ENCODE measurements around the gene TMEM132C.
"Not testable (repeated sequence)": the region's sequence is repeated elsewhere in the genome, so short reads cannot be mapped to it uniquely, and the experiment has no call there.

TMEM132C gene

GRCh38 chr12:128423205-128423604, 156.2 kb downstream of the TMEM132C start:
- no peak for DNase-seq

DNA sequence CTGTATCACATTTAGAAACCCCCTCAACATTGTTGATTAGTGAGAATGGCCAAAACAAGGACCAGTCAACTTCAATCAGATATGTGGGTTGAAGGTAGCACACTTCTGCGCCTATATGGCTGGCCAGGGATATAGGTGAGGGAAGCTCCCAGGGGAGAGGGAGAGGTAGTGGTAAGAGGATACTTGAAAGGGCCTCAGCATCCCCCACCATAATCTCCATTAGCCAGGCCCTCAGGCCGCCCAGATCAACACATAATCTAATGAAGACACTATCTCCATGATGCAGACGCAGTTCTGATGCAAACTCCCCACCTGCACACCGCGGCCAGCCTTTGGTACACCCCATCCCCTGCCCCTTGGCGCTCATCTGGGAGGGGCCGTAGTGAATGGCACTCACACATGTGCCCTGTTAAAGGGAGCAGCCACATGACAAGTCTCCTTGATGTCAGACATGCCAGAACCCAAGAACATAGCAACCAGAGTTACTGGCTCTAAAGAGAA, 158.0 kb downstream of the TMEM132C start:
- no peak for DNase-seq

GRCh38 chr12:128425666-128426331, 158.8 kb downstream of the TMEM132C start:
- DNase-seq = no peak

DNA sequence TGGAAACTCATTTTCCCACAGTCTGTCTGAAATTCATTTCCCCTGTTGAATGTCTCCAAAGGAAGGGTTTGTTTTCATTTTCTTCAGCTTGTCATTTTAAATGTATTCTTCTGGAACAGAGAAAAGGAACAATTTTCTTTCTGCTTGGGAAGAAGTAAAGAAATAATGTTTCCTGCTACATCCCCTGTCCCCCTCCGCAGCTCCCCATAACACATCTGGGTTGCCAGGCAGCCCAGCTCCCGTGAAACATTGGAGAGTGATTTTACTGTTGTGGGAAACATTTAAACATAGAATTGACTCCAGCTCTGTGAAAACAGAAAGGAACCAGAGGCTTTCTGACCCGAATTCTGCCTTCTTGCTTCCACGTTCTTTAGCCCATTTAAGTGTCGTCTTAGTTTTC, 159.5 kb downstream of the TMEM132C start:
- DNase-seq = no peak

GRCh38 chr12:128439796-128440195, 172.8 kb downstream of the TMEM132C start:
- no peak for DNase-seq

DNA sequence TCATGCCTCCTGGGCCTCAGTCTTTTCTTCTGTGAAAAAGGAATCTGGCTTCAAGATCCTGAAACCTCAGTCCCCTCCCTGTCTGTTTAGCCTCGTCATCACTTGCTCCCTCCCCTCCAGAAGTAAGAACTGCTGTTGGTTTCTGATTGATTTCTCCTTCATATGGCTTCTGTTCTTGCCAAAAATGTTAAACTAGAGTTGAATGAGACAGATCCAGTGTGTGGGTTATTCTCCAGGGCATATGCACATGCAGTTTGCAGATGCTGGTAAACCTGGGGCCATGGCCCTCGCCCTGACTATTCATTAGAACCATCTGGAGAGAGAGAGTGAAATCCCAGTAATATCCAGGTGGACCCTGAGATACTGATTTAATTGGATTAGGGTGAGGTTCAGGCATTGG, 175.1 kb downstream of the TMEM132C start:
- no peak for DNase-seq

DNA sequence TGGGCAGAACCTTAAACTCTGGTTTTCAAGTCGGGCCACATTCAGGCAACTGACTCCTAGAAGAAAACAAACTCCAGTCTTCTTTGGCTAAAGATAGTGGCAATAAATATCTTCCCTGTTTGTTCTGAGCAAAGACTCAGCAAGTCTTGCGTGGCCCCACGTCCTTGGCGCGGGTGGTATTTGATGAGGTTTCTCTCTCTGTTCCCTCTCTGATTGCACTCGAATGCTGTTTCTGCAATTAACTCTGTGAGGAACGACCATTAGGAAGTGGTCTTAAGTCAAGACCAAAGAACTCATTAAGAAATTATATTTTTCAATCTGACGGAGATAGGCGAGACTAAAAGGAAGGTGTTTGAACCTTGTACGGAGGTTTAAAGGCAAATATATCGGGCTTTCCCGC, 177.6 kb downstream of the TMEM132C start:
- no peak for DNase-seq

DNA sequence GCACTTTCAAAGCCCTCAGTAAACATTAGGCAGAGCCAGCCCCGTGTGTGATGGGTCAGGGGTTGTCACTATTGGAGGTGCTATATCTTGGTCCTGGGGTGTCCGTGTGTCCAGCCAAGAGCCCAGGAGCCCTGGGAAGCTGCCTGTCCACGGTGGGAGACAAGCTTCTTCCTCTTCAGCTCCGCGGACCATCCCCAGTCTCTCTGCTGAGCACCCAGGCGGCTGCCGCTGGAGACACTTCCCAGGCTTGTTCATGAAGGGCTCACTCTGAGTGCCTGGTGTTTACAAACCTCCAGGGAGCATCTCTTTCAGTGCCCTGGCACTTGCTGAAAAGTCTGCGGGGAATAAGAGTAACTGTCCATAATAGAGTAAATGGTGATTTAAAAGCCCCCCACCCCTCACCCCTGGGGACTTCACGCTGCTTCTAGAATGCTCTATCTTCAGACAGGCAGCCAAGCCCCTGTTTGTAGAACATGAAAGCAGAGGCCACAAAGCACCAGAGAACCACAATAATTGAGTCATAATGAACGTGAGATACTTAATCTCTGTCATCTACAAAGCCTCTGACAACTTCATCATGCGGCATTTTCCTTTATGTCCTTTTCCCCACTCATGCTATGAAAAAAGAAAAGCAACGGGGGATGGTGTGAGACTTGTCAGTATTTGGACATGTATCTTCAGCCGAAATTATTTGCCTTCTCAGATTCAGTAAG, 178.6 kb downstream of the TMEM132C start:
- no peak for DNase-seq

DNA sequence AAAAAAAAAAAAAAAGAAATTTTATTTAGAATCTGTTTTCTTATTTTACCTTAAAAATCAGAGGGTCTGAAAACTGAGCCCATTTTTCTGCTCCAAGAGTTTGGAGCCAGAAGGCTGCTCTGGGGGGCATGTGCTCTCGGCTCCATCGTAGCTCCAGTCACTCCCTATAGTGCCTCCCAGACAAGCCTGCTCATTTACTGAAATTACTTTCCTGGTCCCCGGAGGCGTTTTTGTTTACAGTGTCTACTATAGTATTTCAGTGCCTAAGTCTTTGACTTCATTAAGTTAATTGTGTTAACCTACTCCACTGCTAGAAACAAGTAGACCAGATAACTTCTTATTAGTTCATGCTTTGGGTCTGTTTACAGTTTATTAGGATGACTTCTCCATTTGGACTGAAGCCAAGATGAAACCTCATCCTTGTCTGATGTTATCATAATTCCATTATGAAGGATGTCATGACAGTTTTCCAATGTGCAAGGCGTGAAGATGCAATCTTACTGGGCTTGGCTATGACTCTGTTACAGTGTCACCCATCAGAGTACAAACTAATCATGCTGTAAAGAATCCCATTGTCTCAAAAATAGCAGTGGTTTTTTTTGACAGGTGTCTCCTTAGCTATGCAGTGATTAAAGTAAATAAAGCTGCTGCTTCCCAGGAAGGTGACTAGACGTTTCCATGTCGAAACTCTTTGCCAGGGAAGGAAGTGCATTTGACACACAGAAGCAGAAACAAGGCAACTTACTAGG, 182.3 kb downstream of the TMEM132C start:
- no peak for DNase-seq

GRCh38 chr12:128450810-128451209, 183.8 kb downstream of the TMEM132C start:
- DNase-seq = no peak

DNA sequence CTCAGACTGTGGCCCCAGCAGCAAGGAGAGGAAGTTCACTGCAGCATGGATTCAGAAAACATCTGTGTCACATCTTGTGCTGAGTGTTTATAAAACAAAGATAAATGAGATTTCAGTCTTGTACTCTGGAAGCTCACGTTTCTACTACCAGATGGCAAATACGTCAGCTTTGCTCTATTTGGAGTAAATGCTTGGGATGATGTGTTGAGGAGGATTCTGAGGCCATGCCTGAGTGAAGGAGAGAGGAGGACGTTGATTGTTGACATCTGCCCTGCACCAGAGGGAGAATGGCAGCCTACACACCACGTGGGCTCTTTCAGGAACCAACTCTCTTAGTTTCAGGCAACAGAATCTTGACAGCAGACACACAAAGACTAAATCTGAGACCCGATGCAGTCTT, 188.9 kb downstream of the TMEM132C start:
- DNase-seq = no peak

GRCh38 chr12:128456922-128457321, 190.0 kb downstream of the TMEM132C start:
- no peak for DNase-seq

DNA sequence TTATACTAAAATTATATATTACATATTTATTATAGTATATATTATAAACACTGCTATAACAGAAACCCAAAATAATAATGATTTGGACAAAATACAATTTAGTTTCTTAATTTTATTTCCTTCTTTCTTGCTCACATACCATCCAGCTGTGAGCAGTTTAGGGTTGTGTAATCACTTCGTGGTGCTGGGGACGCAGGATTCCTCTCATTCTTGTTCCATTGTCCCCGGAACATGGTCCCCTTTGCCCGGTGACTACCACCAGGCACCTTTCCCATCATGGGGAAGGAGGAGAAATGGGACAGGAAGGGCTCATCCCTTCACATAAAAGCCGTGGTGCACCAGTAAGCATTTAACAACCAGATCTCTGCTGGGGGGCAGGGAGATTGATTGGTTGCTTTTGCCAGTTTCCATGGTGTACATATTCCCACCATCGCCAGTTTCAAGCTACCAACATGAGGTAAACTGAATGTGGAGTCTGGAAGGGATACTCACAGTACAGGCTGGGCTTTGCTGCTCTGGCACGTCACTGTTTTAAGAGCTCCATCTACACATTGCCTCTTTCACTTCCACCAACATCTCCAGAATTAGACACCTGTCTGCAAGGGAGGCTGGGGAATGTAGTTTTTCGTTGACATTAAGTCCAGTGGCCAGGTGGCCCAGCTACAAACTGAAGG, 191.5 kb downstream of the TMEM132C start:
- DNase-seq = no peak

- DNase-seq = no peak
Measured at GRCh38 chr12:128459067-128459466, 192.1 kb downstream of the TMEM132C start.

GRCh38 chr12:128463881-128464280, 196.9 kb downstream of the TMEM132C start:
- no peak for DNase-seq

DNA sequence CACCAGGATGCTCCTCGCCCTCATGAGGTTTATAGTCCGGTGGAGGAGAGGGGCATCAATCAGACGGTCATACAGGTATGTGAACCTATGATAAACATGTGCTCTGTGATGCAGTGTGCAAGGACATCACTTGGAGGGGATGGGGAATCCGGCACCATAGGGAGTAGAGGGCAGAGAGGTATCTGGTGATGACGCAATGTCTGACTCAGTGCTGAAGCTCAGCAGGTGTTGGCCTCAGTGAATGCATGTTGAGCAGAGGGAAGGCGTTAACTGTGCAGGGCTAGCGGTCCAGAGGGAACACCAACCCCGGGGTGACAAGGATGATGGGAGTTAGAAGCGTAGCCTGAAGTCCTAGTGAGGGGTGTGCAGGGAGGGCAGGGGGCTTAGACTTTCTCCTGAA, 200.9 kb downstream of the TMEM132C start:
- DNase-seq = no peak

DNA sequence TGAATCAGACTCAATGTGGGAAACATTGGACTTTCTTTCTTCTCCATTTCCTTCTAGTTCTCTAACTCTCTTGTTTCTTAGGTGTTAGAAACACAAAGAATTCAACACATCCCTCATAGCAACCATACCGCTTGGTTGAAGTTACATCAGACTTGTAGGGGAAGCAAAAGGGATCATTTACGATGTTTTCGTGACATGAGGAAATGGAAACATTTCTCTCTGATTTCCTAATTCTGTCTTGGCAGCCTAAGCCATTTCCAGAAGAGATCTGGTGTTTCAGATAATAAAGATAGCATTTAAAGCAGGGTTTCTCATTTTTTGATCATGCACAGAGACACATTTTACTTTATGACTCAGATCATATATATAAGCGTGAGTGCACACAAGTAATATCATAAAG, 202.0 kb downstream of the TMEM132C start:
- no peak for DNase-seq

DNA sequence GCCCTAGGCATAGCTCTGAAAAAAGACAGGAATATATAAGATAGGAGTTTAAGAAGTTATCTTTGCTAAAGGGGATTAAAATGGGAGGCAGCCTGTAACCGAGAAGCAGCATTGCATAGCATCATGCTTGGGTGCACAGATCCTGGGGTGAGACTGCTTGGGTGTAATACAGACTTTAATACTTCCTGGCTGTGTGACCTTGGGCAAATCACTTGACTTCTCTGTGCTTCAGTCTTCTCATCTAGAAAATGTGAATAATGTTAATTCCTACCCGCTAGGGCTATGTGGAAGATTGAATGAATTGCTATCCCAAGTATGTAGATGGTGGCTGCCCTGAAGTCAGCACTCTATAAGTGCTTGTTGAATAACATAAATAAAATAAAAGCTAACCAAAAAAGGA, 204.5 kb downstream of the TMEM132C start:
- no peak for DNase-seq

- no peak for DNase-seq
Measured at GRCh38 chr12:128474916-128475315, 207.9 kb downstream of the TMEM132C start.

DNA sequence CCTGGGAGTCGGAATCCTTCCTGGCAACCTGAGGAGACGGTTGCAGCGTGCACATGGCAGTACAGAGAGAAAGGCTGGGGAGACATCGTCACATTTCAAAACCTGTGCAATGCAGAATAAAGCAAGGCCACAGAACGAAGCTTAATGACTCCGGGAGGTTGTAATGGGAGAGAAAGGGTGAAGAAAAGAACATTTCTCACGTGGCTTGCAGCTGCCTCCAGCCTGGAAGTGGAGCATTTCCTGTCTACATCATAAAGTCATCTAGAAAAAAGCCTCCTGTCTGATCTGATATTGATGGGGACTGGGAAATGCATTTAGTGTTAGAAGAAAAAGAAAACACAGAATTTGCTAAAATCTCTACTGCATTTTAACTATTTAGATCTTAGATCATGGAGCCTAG, 209.3 kb downstream of the TMEM132C start:
- DNase-seq = no peak

DNA sequence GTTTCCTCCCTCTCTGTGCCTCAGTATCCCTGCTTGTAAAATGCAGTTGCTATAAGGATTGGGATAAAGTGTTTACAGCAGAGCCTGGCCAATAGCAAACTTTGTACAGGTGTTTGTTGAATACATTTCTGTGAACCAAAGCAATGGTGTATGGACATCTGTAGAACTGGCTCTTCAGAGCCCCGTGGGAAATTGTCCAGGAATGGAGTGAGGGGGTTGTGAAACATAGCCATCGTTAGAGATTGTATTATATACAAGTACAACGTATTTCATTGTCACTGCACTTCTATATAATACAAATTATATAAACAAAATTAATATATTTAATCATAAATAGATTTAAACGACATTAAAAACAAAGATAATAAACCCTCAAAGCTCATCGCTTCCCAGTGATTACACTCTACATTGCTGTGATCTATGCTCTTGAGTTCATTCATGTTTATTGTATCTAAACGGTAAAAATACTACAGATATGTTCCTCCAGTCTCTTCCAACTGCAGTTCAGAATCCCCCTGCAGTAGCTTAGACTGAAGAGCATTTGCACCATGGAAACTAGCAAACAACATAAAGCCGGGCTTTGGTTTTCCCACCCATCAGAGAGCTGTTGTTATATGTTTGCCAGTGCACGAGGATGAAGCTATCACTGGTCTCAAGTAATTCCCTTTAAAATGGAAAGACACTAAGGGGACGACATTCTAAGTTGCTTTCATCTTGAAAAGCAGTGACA, 216.7 kb downstream of the TMEM132C start:
- DNase-seq = no peak

DNA sequence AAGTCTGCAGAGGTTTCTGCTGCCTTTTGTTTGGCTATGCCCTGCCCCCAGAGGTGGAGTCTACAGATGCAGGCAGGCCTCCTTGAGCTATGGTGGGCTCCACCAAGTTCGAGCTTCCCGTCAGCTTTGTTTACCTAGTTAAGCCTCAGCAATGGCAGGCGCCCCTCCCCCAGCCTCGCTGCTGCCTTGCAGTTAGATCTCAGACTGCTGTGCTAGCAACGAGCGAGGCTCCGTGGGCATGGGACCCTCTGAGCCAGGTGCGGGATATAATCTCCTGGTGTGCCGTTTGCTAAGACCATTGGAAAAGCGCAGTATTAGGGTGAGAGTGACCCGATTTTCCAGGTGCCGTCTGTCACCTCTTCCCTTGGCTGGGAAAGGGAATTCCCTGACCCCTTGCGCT, 230.4 kb downstream of the TMEM132C start:
- DNase-seq = not testable (repeated sequence)

- no peak for DNase-seq
Measured at GRCh38 chr12:128507470-128507869, 240.5 kb downstream of the TMEM132C start.
